GM23338 (cell line): ENCODE measurements around the gene RNF135. TPM values are rescaled to one million over a fixed set of nuclear protein-coding genes. Genes with fewer than 3 reads are reported as not detected.

Experiments used
- ATAC-seq: fragments of 200-7000 bp; cut with Tn5 transposase; 3 replicates; pipeline ENCODE4 v1.9.1; 2020
- DNase-seq: peaks from one replicate; pipeline ENCODE4 v3.0.0-alpha.2; 2015; ENCODE audit warnings: low spot score
- H2AFZ ChIP-seq: fragments of 200-600 bp; sonication (generic); 2 replicates; pipeline ENCODE4 v1.8.0; 2016; ENCODE audit warnings: antibody characterized with exemption, mild to moderate bottlenecking, moderate library complexity
- H3F3A ChIP-seq: fragments of 200-600 bp; sonication (generic); replicated peaks from 2 replicates; pipeline ENCODE4 v1.8.0; 2017; ENCODE audit warnings: antibody characterized with exemption, mixed run types, low read depth
- H3K27ac ChIP-seq: fragments of 200-600 bp; sonication (generic); 2 replicates; pipeline ENCODE4 v1.6.1; 2016; ENCODE audit warnings: low read depth
- H3K27me3 ChIP-seq: fragments of 200-600 bp; sonication (generic); 2 replicates; pipeline ENCODE4 v1.8.0; 2016; ENCODE audit warnings: mild to moderate bottlenecking, mixed run types, moderate library complexity; ENCODE audit not compliant: insufficient read depth
- H3K36me3 ChIP-seq: fragments of 200-600 bp; sonication (generic); 2 replicates; pipeline ENCODE4 v1.8.0; 2016; ENCODE audit warnings: mild to moderate bottlenecking; ENCODE audit not compliant: insufficient read depth
- H3K4me1 ChIP-seq: fragments of 200-600 bp; sonication (generic); 2 replicates; pipeline ENCODE4 v1.8.0; 2016; ENCODE audit warnings: mild to moderate bottlenecking, moderate library complexity; ENCODE audit not compliant: insufficient read depth
- H3K4me2 ChIP-seq: fragments of 200-600 bp; sonication (generic); 2 replicates; pipeline ENCODE4 v1.7.1; 2017; ENCODE audit warnings: mixed run types
- H3K4me3 ChIP-seq: fragments of 200-600 bp; sonication (generic); 2 replicates; pipeline ENCODE4 v1.6.1; 2016; ENCODE audit warnings: mixed run types
- H3K79me2 ChIP-seq: fragments of 200-600 bp; sonication (generic); replicated peaks from 2 replicates; pipeline ENCODE4 v1.8.0; 2017; ENCODE audit warnings: mild to moderate bottlenecking; ENCODE audit not compliant: insufficient read depth
- H3K9me2 ChIP-seq: fragments of 200-600 bp; sonication (generic); 2 replicates; pipeline ENCODE4 v1.8.0; 2017; ENCODE audit not compliant: insufficient read depth
- H4K20me1 ChIP-seq: fragments of 200-600 bp; sonication (generic); replicated peaks from 2 replicates; pipeline ENCODE4 v1.8.0; 2017; ENCODE audit warnings: mild to moderate bottlenecking; ENCODE audit not compliant: insufficient read depth
- H3K27ac Mint-ChIP-seq: 2 replicates; pipeline ENCODE4 v1.8.0; 2020; ENCODE audit warnings: inconsistent platforms, mild to moderate bottlenecking, moderate library complexity, mixed read lengths
- H3K27me3 Mint-ChIP-seq: 3 replicates; pipeline ENCODE4 v1.8.0; 2022; ENCODE audit warnings: low read depth, mild to moderate bottlenecking, moderate library complexity, mixed read lengths, inconsistent platforms; ENCODE audit not compliant: insufficient read depth, poor library complexity
- H3K36me3 Mint-ChIP-seq: 3 replicates; pipeline ENCODE4 v1.8.0; 2021; ENCODE audit warnings: low read depth, mild to moderate bottlenecking, inconsistent platforms, moderate library complexity, mixed read lengths
- H3K4me1 Mint-ChIP-seq: 3 replicates; pipeline ENCODE4 v1.8.0; 2020; ENCODE audit warnings: mild to moderate bottlenecking, inconsistent platforms, mixed read lengths
- H3K4me3 Mint-ChIP-seq: 3 replicates; pipeline ENCODE4 v1.8.0; 2021; ENCODE audit warnings: moderate library complexity, mild to moderate bottlenecking, inconsistent platforms, mixed read lengths
- H3K9me3 Mint-ChIP-seq: 3 replicates; pipeline ENCODE4 v1.8.0; 2020; ENCODE audit warnings: moderate library complexity, mild to moderate bottlenecking, inconsistent platforms, mixed read lengths
- CREB1 ChIP-seq: fragments of 250-450 bp; sonication (Bioruptor Pico); IDR thresholded peaks from 2 replicates; pipeline ENCODE4 v1.5.0; 2020; ENCODE audit warnings: low read depth, mild to moderate bottlenecking, moderate library complexity
- ETS1 ChIP-seq: IDR thresholded peaks from 2 replicates; pipeline ENCODE4 v1.6.1; 2016; ENCODE audit warnings: antibody characterized with exemption
- EZH2 ChIP-seq: fragments of 200-600 bp; sonication (generic); IDR thresholded peaks from one replicate; pipeline ENCODE4 v1.8.0; 2017; ENCODE audit warnings: antibody characterized with exemption, mild to moderate bottlenecking, low read depth; ENCODE audit not compliant: unreplicated experiment
- EZH2phosphoT487 ChIP-seq: fragments of 200-600 bp; sonication (generic); IDR thresholded peaks from one replicate; pipeline ENCODE4 v1.8.1; 2018; ENCODE audit warnings: antibody characterized with exemption; ENCODE audit not compliant: unreplicated experiment
- JUNB ChIP-seq: IDR thresholded peaks from one replicate; pipeline ENCODE4 v1.6.1; 2016; ENCODE audit warnings: antibody characterized with exemption; ENCODE audit not compliant: unreplicated experiment
- NANOG ChIP-seq: IDR thresholded peaks from 2 replicates; pipeline ENCODE4 v1.6.1; 2016; ENCODE audit warnings: antibody characterized with exemption, borderline replicate concordance
- POLR2AphosphoS5 ChIP-seq: IDR thresholded peaks from 2 replicates; pipeline ENCODE4 v1.6.1; 2016; ENCODE audit warnings: antibody characterized with exemption, low read depth
- STAT1 ChIP-seq: IDR thresholded peaks from one replicate; pipeline ENCODE4 v1.6.1; 2016; ENCODE audit warnings: antibody characterized with exemption; ENCODE audit not compliant: unreplicated experiment
- ZNF114 ChIP-seq: fragments of 250-450 bp; sonication (Bioruptor Pico); IDR thresholded peaks from 2 replicates; pipeline ENCODE4 v1.5.0; 2020; ENCODE audit warnings: mild to moderate bottlenecking, moderate library complexity
- ZNF331 ChIP-seq: fragments of 250-450 bp; sonication (Bioruptor Pico); IDR thresholded peaks from 2 replicates; pipeline ENCODE4 v1.5.0; 2020; ENCODE audit warnings: low read depth, mild to moderate bottlenecking, moderate library complexity
- polyA plus RNA-seq: library from polyadenylated mRNA; unstranded; fragments of >200 nt; fragmentation: Nextera tagmentation; extraction: Ambion mirVana; gene quantifications from 2 replicates; pipeline ENCODE4 v1.2.1, GENCODE V29; 2016
- total RNA-seq: library from RNA; depleted of rRNA; stranded (reverse); fragments of >200 nt; shearing (Covaris generic); gene quantifications from 2 replicates; pipeline ENCODE4 v1.2.3, GENCODE V29; 2014
- TF ChIP-seq, protein P1 (sequence below): fragments of 250-450 bp; sonication (Bioruptor Pico); IDR thresholded peaks from 2 replicates; pipeline ENCODE4 v1.5.0; 2020; ENCODE audit warnings: mild to moderate bottlenecking, moderate library complexity
- TF ChIP-seq, protein P2 (sequence below): IDR thresholded peaks from one replicate; pipeline ENCODE4 v1.6.1; 2018; ENCODE audit warnings: antibody characterized with exemption; ENCODE audit not compliant: unreplicated experiment
- TF ChIP-seq, protein P3 (sequence below), 2 experiments: fragments of 200-600 bp in 1 of 2; sonication (generic) in 1 of 2; conservative IDR thresholded peaks; 2 replicates each; pipeline versions ENCODE4 v1.5.1 to v1.6.1; 2016 to 2017; ENCODE audit warnings: antibody characterized with exemption in 2 of 2, low read depth in 2 of 2, mild to moderate bottlenecking in 2 of 2, moderate library complexity in 1 of 2

RNF135 gene
- total and polyA plus RNA-seq, 2 experiments from 2014 or later: 9.4 to 9.8 TPM

- H3F3A ChIP-seq: no peaks in the 10 kb centered on the region
- no peak overlapping the region for H3K4me2 ChIP-seq
- H3K27me3 Mint-ChIP-seq: peaks cover 6% of the 10 kb centered on the region
- H3K36me3 Mint-ChIP-seq: no peaks in the 10 kb centered on the region
- H3K36me3 ChIP-seq: no peaks in the 10 kb centered on the region
- DNase-seq: no peak
- no peaks in the 10 kb centered on the region for H3K9me2 ChIP-seq
- H3K79me2 ChIP-seq: no peaks in the 10 kb centered on the region
- no peaks in the 10 kb centered on the region for H3K27me3 ChIP-seq
- H3K27ac Mint-ChIP-seq: no peak overlapping the region
- no peaks in the 10 kb centered on the region for H3K9me3 Mint-ChIP-seq
- H3K4me1 Mint-ChIP-seq: no peaks in the 10 kb centered on the region
- TF ChIP-seq POLR2AphosphoS5 (no peak), ETS1 (no peak), ZNF331 (CRISPR knock-in tag) (no peak), STAT1 (no peak), NANOG (no peak), CREB1 (CRISPR knock-in tag) (no peak), EZH2phosphoT487 (no peak), JUNB (no peak), EZH2 (no peak), ZNF114 (CRISPR knock-in tag) (no peak)
- TF ChIP-seq, protein P1, sequence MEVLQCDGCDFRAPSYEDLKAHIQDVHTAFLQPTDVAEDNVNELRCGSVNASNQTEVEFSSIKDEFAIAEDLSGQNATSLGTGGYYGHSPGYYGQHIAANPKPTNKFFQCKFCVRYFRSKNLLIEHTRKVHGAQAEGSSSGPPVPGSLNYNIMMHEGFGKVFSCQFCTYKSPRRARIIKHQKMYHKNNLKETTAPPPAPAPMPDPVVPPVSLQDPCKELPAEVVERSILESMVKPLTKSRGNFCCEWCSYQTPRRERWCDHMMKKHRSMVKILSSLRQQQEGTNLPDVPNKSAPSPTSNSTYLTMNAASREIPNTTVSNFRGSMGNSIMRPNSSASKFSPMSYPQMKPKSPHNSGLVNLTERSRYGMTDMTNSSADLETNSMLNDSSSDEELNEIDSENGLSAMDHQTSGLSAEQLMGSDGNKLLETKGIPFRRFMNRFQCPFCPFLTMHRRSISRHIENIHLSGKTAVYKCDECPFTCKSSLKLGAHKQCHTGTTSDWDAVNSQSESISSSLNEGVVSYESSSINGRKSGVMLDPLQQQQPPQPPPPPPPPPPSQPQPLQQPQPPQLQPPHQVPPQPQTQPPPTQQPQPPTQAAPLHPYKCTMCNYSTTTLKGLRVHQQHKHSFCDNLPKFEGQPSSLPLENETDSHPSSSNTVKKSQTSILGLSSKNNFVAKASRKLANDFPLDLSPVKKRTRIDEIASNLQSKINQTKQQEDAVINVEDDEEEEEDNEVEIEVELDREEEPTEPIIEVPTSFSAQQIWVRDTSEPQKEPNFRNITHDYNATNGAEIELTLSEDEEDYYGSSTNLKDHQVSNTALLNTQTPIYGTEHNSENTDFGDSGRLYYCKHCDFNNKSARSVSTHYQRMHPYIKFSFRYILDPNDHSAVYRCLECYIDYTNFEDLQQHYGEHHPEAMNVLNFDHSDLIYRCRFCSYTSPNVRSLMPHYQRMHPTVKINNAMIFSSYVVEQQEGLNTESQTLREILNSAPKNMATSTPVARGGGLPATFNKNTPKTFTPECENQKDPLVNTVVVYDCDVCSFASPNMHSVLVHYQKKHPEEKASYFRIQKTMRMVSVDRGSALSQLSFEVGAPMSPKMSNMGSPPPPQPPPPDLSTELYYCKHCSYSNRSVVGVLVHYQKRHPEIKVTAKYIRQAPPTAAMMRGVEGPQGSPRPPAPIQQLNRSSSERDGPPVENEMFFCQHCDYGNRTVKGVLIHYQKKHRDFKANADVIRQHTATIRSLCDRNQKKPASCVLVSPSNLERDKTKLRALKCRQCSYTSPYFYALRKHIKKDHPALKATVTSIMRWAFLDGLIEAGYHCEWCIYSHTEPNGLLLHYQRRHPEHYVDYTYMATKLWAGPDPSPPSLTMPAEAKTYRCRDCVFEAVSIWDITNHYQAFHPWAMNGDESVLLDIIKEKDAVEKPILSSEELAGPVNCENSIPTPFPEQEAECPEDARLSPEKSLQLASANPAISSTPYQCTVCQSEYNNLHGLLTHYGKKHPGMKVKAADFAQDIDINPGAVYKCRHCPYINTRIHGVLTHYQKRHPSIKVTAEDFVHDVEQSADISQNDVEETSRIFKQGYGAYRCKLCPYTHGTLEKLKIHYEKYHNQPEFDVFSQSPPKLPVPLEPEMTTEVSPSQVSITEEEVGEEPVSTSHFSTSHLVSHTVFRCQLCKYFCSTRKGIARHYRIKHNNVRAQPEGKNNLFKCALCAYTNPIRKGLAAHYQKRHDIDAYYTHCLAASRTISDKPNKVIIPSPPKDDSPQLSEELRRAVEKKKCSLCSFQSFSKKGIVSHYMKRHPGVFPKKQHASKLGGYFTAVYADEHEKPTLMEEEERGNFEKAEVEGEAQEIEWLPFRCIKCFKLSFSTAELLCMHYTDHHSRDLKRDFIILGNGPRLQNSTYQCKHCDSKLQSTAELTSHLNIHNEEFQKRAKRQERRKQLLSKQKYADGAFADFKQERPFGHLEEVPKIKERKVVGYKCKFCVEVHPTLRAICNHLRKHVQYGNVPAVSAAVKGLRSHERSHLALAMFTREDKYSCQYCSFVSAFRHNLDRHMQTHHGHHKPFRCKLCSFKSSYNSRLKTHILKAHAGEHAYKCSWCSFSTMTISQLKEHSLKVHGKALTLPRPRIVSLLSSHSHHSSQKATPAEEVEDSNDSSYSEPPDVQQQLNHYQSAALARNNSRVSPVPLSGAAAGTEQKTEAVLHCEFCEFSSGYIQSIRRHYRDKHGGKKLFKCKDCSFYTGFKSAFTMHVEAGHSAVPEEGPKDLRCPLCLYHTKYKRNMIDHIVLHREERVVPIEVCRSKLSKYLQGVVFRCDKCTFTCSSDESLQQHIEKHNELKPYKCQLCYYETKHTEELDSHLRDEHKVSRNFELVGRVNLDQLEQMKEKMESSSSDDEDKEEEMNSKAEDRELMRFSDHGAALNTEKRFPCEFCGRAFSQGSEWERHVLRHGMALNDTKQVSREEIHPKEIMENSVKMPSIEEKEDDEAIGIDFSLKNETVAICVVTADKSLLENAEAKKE (CRISPR knock-in tag): no peak
- TF ChIP-seq, protein P2, sequence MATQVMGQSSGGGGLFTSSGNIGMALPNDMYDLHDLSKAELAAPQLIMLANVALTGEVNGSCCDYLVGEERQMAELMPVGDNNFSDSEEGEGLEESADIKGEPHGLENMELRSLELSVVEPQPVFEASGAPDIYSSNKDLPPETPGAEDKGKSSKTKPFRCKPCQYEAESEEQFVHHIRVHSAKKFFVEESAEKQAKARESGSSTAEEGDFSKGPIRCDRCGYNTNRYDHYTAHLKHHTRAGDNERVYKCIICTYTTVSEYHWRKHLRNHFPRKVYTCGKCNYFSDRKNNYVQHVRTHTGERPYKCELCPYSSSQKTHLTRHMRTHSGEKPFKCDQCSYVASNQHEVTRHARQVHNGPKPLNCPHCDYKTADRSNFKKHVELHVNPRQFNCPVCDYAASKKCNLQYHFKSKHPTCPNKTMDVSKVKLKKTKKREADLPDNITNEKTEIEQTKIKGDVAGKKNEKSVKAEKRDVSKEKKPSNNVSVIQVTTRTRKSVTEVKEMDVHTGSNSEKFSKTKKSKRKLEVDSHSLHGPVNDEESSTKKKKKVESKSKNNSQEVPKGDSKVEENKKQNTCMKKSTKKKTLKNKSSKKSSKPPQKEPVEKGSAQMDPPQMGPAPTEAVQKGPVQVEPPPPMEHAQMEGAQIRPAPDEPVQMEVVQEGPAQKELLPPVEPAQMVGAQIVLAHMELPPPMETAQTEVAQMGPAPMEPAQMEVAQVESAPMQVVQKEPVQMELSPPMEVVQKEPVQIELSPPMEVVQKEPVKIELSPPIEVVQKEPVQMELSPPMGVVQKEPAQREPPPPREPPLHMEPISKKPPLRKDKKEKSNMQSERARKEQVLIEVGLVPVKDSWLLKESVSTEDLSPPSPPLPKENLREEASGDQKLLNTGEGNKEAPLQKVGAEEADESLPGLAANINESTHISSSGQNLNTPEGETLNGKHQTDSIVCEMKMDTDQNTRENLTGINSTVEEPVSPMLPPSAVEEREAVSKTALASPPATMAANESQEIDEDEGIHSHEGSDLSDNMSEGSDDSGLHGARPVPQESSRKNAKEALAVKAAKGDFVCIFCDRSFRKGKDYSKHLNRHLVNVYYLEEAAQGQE: no peak
- TF ChIP-seq, protein P3, sequence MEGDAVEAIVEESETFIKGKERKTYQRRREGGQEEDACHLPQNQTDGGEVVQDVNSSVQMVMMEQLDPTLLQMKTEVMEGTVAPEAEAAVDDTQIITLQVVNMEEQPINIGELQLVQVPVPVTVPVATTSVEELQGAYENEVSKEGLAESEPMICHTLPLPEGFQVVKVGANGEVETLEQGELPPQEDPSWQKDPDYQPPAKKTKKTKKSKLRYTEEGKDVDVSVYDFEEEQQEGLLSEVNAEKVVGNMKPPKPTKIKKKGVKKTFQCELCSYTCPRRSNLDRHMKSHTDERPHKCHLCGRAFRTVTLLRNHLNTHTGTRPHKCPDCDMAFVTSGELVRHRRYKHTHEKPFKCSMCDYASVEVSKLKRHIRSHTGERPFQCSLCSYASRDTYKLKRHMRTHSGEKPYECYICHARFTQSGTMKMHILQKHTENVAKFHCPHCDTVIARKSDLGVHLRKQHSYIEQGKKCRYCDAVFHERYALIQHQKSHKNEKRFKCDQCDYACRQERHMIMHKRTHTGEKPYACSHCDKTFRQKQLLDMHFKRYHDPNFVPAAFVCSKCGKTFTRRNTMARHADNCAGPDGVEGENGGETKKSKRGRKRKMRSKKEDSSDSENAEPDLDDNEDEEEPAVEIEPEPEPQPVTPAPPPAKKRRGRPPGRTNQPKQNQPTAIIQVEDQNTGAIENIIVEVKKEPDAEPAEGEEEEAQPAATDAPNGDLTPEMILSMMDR (conservative IDR thresholded peaks at IDR 0.05; ENCODE audit: low read depth in 2 of 2): no peak
- H3K4me3 ChIP-seq: no peak overlapping the region
- no peak overlapping the region for H3K4me3 Mint-ChIP-seq
- ATAC-seq: no peak
- no peak overlapping the region for H3K27ac ChIP-seq
- H3K4me1 ChIP-seq: no peaks in the 10 kb centered on the region
- H4K20me1 ChIP-seq: no peaks in the 10 kb centered on the region
- peak overlapping the region; percentile 18; the same call in 1 of the 2 replicates for H2AFZ ChIP-seq
Measured at GRCh38 chr17:30947796-30948195, 23.0 kb upstream of the RNF135 start.
